Renal cortex interstitium (tissue), 11 donors: ENCODE measurements around the gene LHX1. TPM values are rescaled to one million over a fixed set of nuclear protein-coding genes. Genes with fewer than 3 reads are reported as not detected.

Source experiments
- DNase-seq, 11 donors: peaks; one replicate each; pipeline ENCODE4 v3.0.0-alpha.2; 2013; ENCODE audit warnings: low read depth in 9 of 11, low spot score in 4 of 11; ENCODE audit errors: extremely low read depth in 1 of 11
- polyA plus RNA-seq, 3 donors: library from polyadenylated mRNA; unstranded; fragments of 120-200 nt; gene quantifications; one replicate each; pipeline ENCODE4 v1.2.1, GENCODE V29; 2013; ENCODE audit not compliant: insufficient read length in 3 of 3

The LHX1 gene
- polyA plus RNA-seq, 3 donors = 79.9 to 116 (median 105) TPM

DNA sequence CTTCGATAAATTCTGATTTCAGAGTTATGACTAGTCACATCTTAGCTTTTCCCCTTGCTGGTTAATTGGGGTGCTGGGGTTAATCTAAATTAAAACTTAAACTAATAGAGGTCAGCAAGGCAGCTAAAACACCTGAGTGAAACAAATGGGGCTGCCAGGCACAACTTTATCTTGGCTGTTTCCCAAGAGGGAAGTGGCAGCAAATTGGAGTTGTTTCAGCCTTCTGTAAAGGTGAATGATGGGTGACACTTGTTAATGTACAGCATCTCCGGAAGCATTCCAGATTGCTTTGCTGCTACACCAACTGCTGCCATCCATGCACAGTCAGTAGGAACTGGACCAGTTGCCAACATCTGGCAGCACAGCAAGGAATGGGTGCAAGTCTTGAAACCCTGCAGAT is 55.4 kb downstream of the LHX1 start:
- no peak for DNase-seq

DNA sequence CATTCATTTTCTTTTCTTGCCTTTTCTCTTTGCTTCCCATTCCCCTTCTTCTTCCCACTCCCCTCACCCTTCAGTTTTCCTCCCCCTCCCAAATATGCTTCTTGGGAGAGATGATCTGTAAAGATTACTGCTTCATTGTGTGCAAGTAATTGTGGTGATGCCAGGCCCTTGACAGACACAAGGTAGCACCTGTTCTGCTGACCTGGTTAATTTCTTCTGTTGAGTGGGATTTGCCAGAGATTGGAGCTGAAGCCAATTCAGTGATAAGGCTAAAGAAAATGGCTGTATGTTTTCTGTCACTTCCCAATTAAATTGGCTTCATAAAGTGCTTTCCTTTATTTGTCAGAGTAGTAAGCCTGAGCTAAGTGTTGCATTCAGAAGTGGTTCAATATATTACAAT is 56.0 kb downstream of the LHX1 start:
- DNase-seq = no peak

Other genes with a start within 250 kb of the LHX1 start
- gene AATF, start 11.5 kb downstream of the LHX1 start, polyA plus RNA-seq = 10 to 100 TPM; 48.2 to 52.1 (median 51.6) TPM